ENCODE data around the gene GFAP. TPM values are rescaled to one million over a fixed set of nuclear protein-coding genes. Genes with fewer than 3 reads are reported as not detected.

GFAP gene
- total and polyA plus RNA-seq, 3 donors from 2014 or later = 0.55 to 0.91 (median 0.62) TPM

DNA sequence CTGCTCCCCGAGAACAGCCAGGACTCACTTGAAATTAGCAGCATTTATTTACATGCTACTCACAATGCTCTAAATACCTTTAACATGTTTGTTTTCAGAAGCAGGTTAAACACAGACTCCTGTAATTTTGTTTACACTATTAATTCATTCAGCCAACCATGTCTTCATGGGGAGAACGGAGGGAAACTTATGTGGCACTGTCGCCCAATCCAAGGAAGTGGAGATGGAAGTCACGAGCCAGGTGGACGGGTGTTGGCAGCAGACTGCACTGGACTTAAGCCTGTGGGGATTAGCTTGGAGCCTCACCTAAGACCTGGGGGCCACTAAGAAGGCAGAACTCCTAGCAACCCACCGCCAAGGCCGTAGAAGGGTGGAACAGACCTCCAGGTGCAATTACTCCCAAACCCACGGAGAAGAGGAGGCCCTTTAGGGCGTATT is 8.8 kb upstream of the GFAP start:
- TF ChIP-seq POLR2A (IDR thresholded peaks at IDR 0.05) = no peak
- TF ChIP-seq, protein P1, sequence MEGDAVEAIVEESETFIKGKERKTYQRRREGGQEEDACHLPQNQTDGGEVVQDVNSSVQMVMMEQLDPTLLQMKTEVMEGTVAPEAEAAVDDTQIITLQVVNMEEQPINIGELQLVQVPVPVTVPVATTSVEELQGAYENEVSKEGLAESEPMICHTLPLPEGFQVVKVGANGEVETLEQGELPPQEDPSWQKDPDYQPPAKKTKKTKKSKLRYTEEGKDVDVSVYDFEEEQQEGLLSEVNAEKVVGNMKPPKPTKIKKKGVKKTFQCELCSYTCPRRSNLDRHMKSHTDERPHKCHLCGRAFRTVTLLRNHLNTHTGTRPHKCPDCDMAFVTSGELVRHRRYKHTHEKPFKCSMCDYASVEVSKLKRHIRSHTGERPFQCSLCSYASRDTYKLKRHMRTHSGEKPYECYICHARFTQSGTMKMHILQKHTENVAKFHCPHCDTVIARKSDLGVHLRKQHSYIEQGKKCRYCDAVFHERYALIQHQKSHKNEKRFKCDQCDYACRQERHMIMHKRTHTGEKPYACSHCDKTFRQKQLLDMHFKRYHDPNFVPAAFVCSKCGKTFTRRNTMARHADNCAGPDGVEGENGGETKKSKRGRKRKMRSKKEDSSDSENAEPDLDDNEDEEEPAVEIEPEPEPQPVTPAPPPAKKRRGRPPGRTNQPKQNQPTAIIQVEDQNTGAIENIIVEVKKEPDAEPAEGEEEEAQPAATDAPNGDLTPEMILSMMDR (IDR thresholded peaks at IDR 0.05) = no peak
- intact Hi-C loops (cut with DNase I; ENCODE audit: low total_unique reads) = loop anchor here (5.0 kb wide), 1 partner anchor 98 kb away; no protein-coding TSS in a partner anchor
- no peaks in the 10 kb centered on the region for H3K36me3 ChIP-seq (ENCODE audit: low read depth, missing control alignments)
- H3K4me3 ChIP-seq = no peak overlapping the region
- 91 to 93% methylated on average over 9 of the region's 9 CpGs for WGBS, 2 donors
- no peaks in the 10 kb centered on the region for H3K27me3 ChIP-seq
- H3K4me1 ChIP-seq = peaks cover 12% of the 10 kb centered on the region
- H3K27ac ChIP-seq = no peak overlapping the region
- no peak for DNase-seq
- no peaks in the 10 kb centered on the region for H3K9me3 ChIP-seq

DNA sequence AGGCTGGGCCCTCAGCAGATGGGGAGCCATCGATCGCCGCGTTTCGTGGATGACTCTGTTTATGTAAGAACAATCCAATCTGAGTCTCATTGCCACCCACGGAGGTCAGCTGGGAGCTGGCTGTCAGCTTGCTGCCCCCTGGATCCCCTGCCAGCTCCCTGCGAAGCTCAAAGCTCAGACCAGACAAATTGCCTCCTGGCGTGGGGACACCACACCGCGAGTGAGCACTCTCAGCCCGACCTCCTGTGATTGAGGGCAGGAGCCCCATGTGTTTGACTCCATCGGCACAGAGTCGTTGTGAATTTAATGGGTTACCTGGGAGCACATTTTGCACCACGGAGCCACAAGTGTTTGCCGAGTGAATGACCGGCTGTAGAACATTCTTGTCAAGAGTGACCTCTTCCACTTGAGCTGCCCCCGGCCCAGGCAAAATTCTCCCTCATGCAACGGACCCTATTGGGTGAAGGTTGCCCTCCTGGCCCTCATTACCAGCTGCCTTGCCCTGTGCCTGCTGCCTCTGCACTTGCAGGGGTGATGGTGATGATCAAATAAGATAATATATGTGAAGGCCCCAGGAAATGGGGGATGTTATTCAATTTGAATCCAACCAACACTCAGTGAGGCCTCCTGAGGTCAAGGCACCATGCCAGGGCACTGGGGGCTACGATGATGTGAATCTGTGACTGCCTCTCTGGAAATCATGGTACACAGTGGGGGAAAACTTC is 7.6 kb upstream of the GFAP start:
- Histone ChIP-seq H3K9me3 (no peaks in the 10 kb centered on the region), H3K4me3 (no peak overlapping the region), H3K36me3 (ENCODE audit: low read depth, missing control alignments) (no peaks in the 10 kb centered on the region), H3K4me1 (peaks cover 12% of the 10 kb centered on the region), H3K27me3 (no peaks in the 10 kb centered on the region), H3K27ac (no peak overlapping the region)
- 83 to 84% methylated on average over 19 of the region's 19 CpGs for WGBS, 2 donors
- no peak for DNase-seq
- intact Hi-C loops (cut with DNase I; ENCODE audit: low total_unique reads) = loop anchor here (5.0 kb wide), 1 partner anchor 99 kb away; no protein-coding TSS in a partner anchor
- no peak for TF ChIP-seq POLR2A (IDR thresholded peaks at IDR 0.05)
- TF ChIP-seq, protein P1 (IDR thresholded peaks at IDR 0.05) = no peak

DNA sequence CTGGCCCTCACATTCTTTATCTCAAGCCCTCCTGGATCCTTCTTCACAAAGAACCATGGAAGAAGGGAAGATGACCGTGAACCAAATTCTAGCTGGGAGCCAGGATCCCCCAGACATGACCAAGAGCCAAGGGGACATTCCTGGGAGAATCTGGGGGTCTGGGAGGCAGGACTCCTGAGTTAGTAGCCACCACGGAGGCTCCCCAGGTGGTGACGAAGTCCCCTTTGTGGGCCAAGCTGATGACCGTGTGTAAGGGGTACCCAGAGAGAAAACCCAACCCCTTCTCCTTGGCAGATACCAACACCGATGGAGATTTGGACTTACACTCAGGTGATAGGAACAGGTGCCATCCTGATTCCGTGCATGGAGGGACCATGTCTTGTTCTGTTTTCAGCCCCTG is 6.8 kb upstream of the GFAP start:
- WGBS, 2 donors = 89 to 94% methylated on average over 5 to 6 of the region's 6 CpGs
- TF ChIP-seq, protein P1 (IDR thresholded peaks at IDR 0.05) = no peak
- TF ChIP-seq POLR2A (IDR thresholded peaks at IDR 0.05) = no peak
- H3K36me3 ChIP-seq (ENCODE audit: low read depth, missing control alignments) = no peaks in the 10 kb centered on the region
- H3K27me3 ChIP-seq = no peaks in the 10 kb centered on the region
- H3K9me3 ChIP-seq = no peaks in the 10 kb centered on the region
- intact Hi-C loops (cut with DNase I; ENCODE audit: low total_unique reads) = loop anchor here (5.0 kb wide), 1 partner anchor 100 kb away; no protein-coding TSS in a partner anchor
- DNase-seq = no peak
- H3K4me1 ChIP-seq = peaks cover 12% of the 10 kb centered on the region
- no peak overlapping the region for H3K4me3 ChIP-seq
- H3K27ac ChIP-seq = no peak overlapping the region

DNA sequence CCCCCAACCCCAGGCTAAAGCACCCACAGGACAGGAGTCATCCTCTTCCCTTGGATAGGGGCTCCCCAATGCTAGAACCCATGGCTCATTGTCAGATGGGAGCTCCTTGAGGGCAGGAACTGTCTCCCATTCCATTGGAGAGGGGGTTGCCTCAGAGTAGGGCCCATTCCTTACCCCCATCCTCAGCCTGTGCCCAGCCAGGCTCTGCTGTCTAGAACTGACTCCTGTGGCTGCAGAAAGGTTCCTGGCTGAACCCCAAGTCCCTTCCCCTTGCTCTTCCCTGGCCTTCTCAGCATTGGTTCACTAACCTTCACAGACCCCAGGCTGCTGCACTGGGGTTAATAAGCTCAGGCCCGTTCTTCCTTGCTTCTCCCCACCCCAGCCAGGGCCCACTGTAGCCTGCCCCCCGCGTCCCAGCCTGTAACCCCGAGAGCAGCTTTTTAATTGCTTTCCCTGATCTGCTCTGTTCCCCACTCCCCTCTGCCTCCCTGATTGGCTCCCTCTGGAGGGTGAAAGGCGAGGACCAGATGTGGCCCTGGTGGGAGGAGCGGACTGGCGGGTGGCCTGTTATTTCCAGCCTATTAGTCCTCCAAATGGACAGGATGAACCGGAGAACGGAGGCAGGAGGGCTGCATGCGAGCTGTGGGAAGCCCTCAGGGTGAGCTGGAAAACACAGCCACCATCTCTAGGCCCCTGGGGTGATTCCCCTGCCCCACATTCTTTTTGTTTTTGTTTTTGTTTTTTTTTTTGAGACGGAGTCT is 6.0 kb upstream of the GFAP start:
- Histone ChIP-seq H3K4me3 (no peak overlapping the region), H3K27me3 (no peaks in the 10 kb centered on the region), H3K4me1 (peaks cover 12% of the 10 kb centered on the region), H3K36me3 (ENCODE audit: low read depth, missing control alignments) (no peaks in the 10 kb centered on the region), H3K27ac (no peak overlapping the region), H3K9me3 (no peaks in the 10 kb centered on the region)
- intact Hi-C loops (cut with DNase I; ENCODE audit: low total_unique reads) = loop anchor here (5.0 kb wide), 1 partner anchor 101 kb away; no protein-coding TSS in a partner anchor
- DNase-seq = peak; percentile 61
- 55 to 64% methylated on average over 11 of the region's 11 CpGs for WGBS, 2 donors
- no peak for TF ChIP-seq POLR2A (IDR thresholded peaks at IDR 0.05)
- TF ChIP-seq, protein P1 (IDR thresholded peaks at IDR 0.05) = no peak

Measured in testis (tissue), 3 donors.